HEK293 (cell line): ENCODE results near the gene FGD4.

Experiments
- CTCF ChIA-PET: fragments of 350-600 bp; formaldehyde crosslinking; extraction: SDS; loops from one replicate; lab custom pipeline; 2021; ENCODE audit warnings: antibody characterized with exemption; lab: Yijun Ruan, JAX
- POLR2A ChIA-PET: fragments of 300-600 bp; formaldehyde crosslinking; extraction: SDS; loops from one replicate; lab custom pipeline; 2020; ENCODE audit warnings: antibody characterized with exemption, inconsistent platforms; lab: Yijun Ruan, JAX
- H3K27ac ChIP-seq: fragments of 200-500 bp; sonication (Bioruptor generic); 2 replicates; pipeline ENCODE4 v1.5.1; 2014; ENCODE audit warnings: low read depth, low read length, control low read depth, inconsistent platforms; ENCODE audit errors: extremely low read depth
- H3K36me3 ChIP-seq, 2 experiments: fragments of 200-500 bp in 1 of 2; sonication (Bioruptor generic) in 1 of 2; 1 replicate in 1 of 2; 2 replicates in 1 of 2; pipeline ENCODE4 v1.5.1; 2014 to 2017; ENCODE audit warnings: inconsistent platforms in 2 of 2, low read length in 2 of 2; ENCODE audit not compliant: control insufficient read depth in 2 of 2, insufficient read depth in 1 of 2
- H3K4me1 ChIP-seq: fragments of 200-500 bp; sonication (Bioruptor generic); 2 replicates; pipeline ENCODE4 v1.5.1; 2014; ENCODE audit warnings: mild to moderate bottlenecking, low read length, inconsistent platforms; ENCODE audit not compliant: control insufficient read depth, insufficient read depth
- H3K4me3 ChIP-seq: 2 replicates; pipeline ENCODE4 v1.5.1; 2011; ENCODE audit warnings: low read depth, mild to moderate bottlenecking, control low read depth, low read length, moderate library complexity
- H3K9me3 ChIP-seq: fragments of 200-500 bp; sonication (Bioruptor generic); 2 replicates; pipeline ENCODE4 v1.5.1; 2014; ENCODE audit warnings: low read depth, low read length, inconsistent platforms; ENCODE audit not compliant: control insufficient read depth, insufficient read depth
- EGR2 ChIP-seq: fragments of 450-650 bp; formaldehyde crosslinking; IDR thresholded peaks from 2 replicates; pipeline ENCODE4 v1.5.1; 2016; ENCODE audit warnings: low read depth, missing biosample characterization, missing genetic modification characterization
- KLF1 ChIP-seq: fragments of 450-650 bp; formaldehyde crosslinking; IDR thresholded peaks from 2 replicates; pipeline ENCODE4 v1.5.1; 2016; ENCODE audit warnings: missing biosample characterization, missing genetic modification characterization
- SCRT1 ChIP-seq: fragments of 450-650 bp; formaldehyde crosslinking; IDR thresholded peaks from 2 replicates; pipeline ENCODE4 v1.5.1; 2016; ENCODE audit warnings: missing biosample characterization, missing genetic modification characterization, borderline replicate concordance
- SP7 ChIP-seq: fragments of 450-650 bp; formaldehyde crosslinking; IDR thresholded peaks from 2 replicates; pipeline ENCODE4 v1.5.1; 2016; ENCODE audit warnings: missing biosample characterization, missing genetic modification characterization
- TCF7L2 ChIP-seq: IDR thresholded peaks from 2 replicates; pipeline ENCODE4 v1.6.1; 2011; ENCODE audit warnings: low read depth, mild to moderate bottlenecking, inconsistent platforms, low read length, moderate library complexity, borderline replicate concordance
- YY2 ChIP-seq: fragments of 450-650 bp; formaldehyde crosslinking; IDR thresholded peaks from 2 replicates; pipeline ENCODE4 v1.5.1; 2016; ENCODE audit warnings: missing biosample characterization, missing genetic modification characterization
- ZBTB1 ChIP-seq: fragments of 450-650 bp; formaldehyde crosslinking; IDR thresholded peaks from 2 replicates; pipeline ENCODE4 v1.5.1; 2016; ENCODE audit warnings: missing biosample characterization, missing genetic modification characterization
- ZFP41 ChIP-seq: fragments of 450-650 bp; formaldehyde crosslinking; IDR thresholded peaks from 2 replicates; pipeline ENCODE4 v1.5.1; 2016; ENCODE audit warnings: missing biosample characterization, missing genetic modification characterization, borderline replicate concordance
- ZFP69B ChIP-seq: fragments of 450-650 bp; formaldehyde crosslinking; IDR thresholded peaks from 2 replicates; pipeline ENCODE4 v1.5.1; 2016; ENCODE audit warnings: missing biosample characterization, missing genetic modification characterization
- ZNF138 ChIP-seq: fragments of 450-650 bp; formaldehyde crosslinking; IDR thresholded peaks from 2 replicates; pipeline ENCODE4 v1.5.1; 2016; ENCODE audit warnings: missing biosample characterization, missing genetic modification characterization, borderline replicate concordance
- ZNF169 ChIP-seq: fragments of 450-650 bp; formaldehyde crosslinking; IDR thresholded peaks from 2 replicates; pipeline ENCODE4 v1.5.1; 2016; ENCODE audit warnings: missing biosample characterization, missing genetic modification characterization
- ZNF19 ChIP-seq: fragments of 450-650 bp; formaldehyde crosslinking; IDR thresholded peaks from 2 replicates; pipeline ENCODE4; 2016; ENCODE audit warnings: missing biosample characterization, missing genetic modification characterization, low read depth
- ZNF280C ChIP-seq: fragments of 450-650 bp; formaldehyde crosslinking; IDR thresholded peaks from 2 replicates; pipeline ENCODE4 v1.5.1; 2016; ENCODE audit warnings: missing biosample characterization, missing genetic modification characterization
- ZNF324 ChIP-seq: fragments of 450-650 bp; formaldehyde crosslinking; IDR thresholded peaks from 2 replicates; pipeline ENCODE4 v1.5.1; 2016; ENCODE audit warnings: missing biosample characterization, missing genetic modification characterization
- ZNF366 ChIP-seq: fragments of 450-650 bp; formaldehyde crosslinking; conservative IDR thresholded peaks from 2 replicates; pipeline ENCODE4 v1.5.1; 2016; ENCODE audit warnings: missing biosample characterization, missing genetic modification characterization
- ZNF391 ChIP-seq: fragments of 450-650 bp; formaldehyde crosslinking; IDR thresholded peaks from 2 replicates; pipeline ENCODE4 v1.5.1; 2016; ENCODE audit warnings: low read depth, missing biosample characterization, missing genetic modification characterization, borderline replicate concordance
- ZNF404 ChIP-seq: fragments of 450-650 bp; formaldehyde crosslinking; IDR thresholded peaks from 2 replicates; pipeline ENCODE4 v1.5.1; 2017; ENCODE audit warnings: missing biosample characterization, missing genetic modification characterization
- ZNF560 ChIP-seq: fragments of 450-650 bp; formaldehyde crosslinking; IDR thresholded peaks from 2 replicates; pipeline ENCODE4 v1.5.1; 2017; ENCODE audit warnings: missing biosample characterization, missing genetic modification characterization, borderline replicate concordance
- ZNF626 ChIP-seq: fragments of 450-650 bp; sonication (Bioruptor Pico); formaldehyde crosslinking; IDR thresholded peaks from 2 replicates; pipeline ENCODE4 v1.5.1; 2018; ENCODE audit warnings: missing biosample characterization, missing genetic modification characterization, inconsistent platforms
- ZNF791 ChIP-seq: fragments of 450-650 bp; formaldehyde crosslinking; IDR thresholded peaks from 2 replicates; pipeline ENCODE4 v1.5.1; 2016; ENCODE audit warnings: missing biosample characterization, missing genetic modification characterization
- ZNF792 ChIP-seq: fragments of 450-650 bp; formaldehyde crosslinking; IDR thresholded peaks from 2 replicates; pipeline ENCODE4 v1.5.1; 2016; ENCODE audit warnings: missing biosample characterization, missing genetic modification characterization
- TF ChIP-seq, protein P1 (sequence below): fragments of 450-650 bp; formaldehyde crosslinking; IDR thresholded peaks from 2 replicates; pipeline ENCODE4 v1.5.0; 2017; ENCODE audit warnings: missing biosample characterization, missing genetic modification characterization, borderline replicate concordance
- TF ChIP-seq, protein P2 (sequence below): fragments of 450-650 bp; formaldehyde crosslinking; IDR thresholded peaks from 2 replicates; pipeline ENCODE4 v1.5.1; 2016; ENCODE audit warnings: missing biosample characterization, missing genetic modification characterization
- TF ChIP-seq, protein P3 (sequence below): fragments of 450-650 bp; formaldehyde crosslinking; conservative IDR thresholded peaks from 2 replicates; pipeline ENCODE4 v1.5.1; 2016; ENCODE audit warnings: low read depth, missing biosample characterization, missing genetic modification characterization
- TF ChIP-seq, protein P4 (sequence below): fragments of 450-650 bp; formaldehyde crosslinking; IDR thresholded peaks from 2 replicates; pipeline ENCODE4 v1.5.1; 2016; ENCODE audit warnings: missing biosample characterization, missing genetic modification characterization

FGD4 gene

GRCh38 chr12:32567296-32567674 lies 167.9 kb downstream of the FGD4 start (continued):
- TF ChIP-seq, protein P1, sequence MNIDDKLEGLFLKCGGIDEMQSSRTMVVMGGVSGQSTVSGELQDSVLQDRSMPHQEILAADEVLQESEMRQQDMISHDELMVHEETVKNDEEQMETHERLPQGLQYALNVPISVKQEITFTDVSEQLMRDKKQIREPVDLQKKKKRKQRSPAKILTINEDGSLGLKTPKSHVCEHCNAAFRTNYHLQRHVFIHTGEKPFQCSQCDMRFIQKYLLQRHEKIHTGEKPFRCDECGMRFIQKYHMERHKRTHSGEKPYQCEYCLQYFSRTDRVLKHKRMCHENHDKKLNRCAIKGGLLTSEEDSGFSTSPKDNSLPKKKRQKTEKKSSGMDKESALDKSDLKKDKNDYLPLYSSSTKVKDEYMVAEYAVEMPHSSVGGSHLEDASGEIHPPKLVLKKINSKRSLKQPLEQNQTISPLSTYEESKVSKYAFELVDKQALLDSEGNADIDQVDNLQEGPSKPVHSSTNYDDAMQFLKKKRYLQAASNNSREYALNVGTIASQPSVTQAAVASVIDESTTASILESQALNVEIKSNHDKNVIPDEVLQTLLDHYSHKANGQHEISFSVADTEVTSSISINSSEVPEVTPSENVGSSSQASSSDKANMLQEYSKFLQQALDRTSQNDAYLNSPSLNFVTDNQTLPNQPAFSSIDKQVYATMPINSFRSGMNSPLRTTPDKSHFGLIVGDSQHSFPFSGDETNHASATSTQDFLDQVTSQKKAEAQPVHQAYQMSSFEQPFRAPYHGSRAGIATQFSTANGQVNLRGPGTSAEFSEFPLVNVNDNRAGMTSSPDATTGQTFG (tag by site-specific recombination) = no peak
- TF ChIP-seq, protein P2, sequence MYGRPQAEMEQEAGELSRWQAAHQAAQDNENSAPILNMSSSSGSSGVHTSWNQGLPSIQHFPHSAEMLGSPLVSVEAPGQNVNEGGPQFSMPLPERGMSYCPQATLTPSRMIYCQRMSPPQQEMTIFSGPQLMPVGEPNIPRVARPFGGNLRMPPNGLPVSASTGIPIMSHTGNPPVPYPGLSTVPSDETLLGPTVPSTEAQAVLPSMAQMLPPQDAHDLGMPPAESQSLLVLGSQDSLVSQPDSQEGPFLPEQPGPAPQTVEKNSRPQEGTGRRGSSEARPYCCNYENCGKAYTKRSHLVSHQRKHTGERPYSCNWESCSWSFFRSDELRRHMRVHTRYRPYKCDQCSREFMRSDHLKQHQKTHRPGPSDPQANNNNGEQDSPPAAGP (tag by site-specific recombination) = no peak
- no peak for TF ChIP-seq ZNF391 (tag by site-specific recombination)
- no peak for TF ChIP-seq YY2 (tag by site-specific recombination)
- no peak for TF ChIP-seq SP7 (tag by site-specific recombination)
- no peak for TF ChIP-seq ZNF280C (tag by site-specific recombination)
- TF ChIP-seq TCF7L2 = no peak
- TF ChIP-seq, all 188 proteins: peak for 0

DNA sequence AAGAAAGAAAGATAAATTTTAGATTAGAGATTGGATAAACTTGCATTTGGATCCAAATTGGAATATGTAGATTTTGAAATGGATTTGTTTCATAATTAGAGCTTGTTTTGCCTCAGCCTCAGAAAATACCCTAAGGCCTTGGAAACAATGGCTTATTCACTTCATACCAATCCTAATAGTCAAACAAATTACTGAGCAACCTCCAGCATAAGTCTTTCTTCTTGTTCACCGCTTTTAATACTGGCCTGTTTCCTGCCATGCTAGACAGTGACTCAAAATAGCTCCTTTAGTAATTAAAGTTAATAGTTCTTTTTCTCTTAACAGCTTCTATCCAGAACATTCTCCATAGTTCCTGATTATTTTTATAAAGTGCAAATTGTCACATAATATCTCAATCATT lies 168.9 kb downstream of the FGD4 start:
- CTCF ChIA-PET = interaction anchor here (0.7 kb wide), 1 partner anchor 70 kb away, joined by 3 read pairs; no protein-coding TSS in a partner anchor
- Histone ChIP-seq H3K36me3 (peaks cover 0 to 3% of the 10 kb centered on the region in 2 experiments; a peak in 1 of 3 replicates), H3K27ac (no peak overlapping the region), H3K9me3 (no peaks in the 10 kb centered on the region), H3K4me1 (peaks cover 3% of the 10 kb centered on the region; the same call in 1 of the 2 replicates), H3K4me3 (no peak overlapping the region)
- POLR2A ChIA-PET = no interaction called here
- TF ChIP-seq, protein P3, sequence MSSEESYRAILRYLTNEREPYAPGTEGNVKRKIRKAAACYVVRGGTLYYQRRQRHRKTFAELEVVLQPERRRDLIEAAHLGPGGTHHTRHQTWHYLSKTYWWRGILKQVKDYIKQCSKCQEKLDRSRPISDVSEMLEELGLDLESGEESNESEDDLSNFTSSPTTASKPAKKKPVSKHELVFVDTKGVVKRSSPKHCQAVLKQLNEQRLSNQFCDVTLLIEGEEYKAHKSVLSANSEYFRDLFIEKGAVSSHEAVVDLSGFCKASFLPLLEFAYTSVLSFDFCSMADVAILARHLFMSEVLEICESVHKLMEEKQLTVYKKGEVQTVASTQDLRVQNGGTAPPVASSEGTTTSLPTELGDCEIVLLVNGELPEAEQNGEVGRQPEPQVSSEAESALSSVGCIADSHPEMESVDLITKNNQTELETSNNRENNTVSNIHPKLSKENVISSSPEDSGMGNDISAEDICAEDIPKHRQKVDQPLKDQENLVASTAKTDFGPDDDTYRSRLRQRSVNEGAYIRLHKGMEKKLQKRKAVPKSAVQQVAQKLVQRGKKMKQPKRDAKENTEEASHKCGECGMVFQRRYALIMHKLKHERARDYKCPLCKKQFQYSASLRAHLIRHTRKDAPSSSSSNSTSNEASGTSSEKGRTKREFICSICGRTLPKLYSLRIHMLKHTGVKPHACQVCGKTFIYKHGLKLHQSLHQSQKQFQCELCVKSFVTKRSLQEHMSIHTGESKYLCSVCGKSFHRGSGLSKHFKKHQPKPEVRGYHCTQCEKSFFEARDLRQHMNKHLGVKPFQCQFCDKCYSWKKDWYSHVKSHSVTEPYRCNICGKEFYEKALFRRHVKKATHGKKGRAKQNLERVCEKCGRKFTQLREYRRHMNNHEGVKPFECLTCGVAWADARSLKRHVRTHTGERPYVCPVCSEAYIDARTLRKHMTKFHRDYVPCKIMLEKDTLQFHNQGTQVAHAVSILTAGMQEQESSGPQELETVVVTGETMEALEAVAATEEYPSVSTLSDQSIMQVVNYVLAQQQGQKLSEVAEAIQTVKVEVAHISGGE (tag by site-specific recombination) = no peak
- TF ChIP-seq ZFP69B (tag by site-specific recombination) (no peak), ZNF792 (tag by site-specific recombination) (no peak), ZFP41 (no peak), ZNF404 (tag by site-specific recombination) (no peak), EGR2 (tag by site-specific recombination) (no peak), ZNF138 (no peak), ZNF791 (tag by site-specific recombination) (no peak), ZNF366 (tag by site-specific recombination) (no peak), KLF1 (tag by site-specific recombination) (no peak), ZNF324 (tag by site-specific recombination) (no peak), ZNF19 (tag by site-specific recombination) (no peak), ZBTB1 (tag by site-specific recombination) (no peak), ZNF626 (no peak), SCRT1 (tag by site-specific recombination) (no peak), SP7 (tag by site-specific recombination) (no peak), ZNF560 (no peak), ZNF169 (tag by site-specific recombination) (no peak)
- TF ChIP-seq, protein P4, sequence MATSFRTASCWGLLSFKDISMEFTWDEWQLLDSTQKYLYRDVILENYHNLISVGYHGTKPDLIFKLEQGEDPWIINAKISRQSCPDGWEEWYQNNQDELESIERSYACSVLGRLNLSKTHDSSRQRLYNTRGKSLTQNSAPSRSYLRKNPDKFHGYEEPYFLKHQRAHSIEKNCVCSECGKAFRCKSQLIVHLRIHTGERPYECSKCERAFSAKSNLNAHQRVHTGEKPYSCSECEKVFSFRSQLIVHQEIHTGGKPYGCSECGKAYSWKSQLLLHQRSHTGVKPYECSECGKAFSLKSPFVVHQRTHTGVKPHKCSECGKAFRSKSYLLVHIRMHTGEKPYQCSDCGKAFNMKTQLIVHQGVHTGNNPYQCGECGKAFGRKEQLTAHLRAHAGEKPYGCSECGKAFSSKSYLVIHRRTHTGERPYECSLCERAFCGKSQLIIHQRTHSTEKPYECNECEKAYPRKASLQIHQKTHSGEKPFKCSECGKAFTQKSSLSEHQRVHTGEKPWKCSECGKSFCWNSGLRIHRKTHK = no peak
